Stimulated activated CD8-positive, alpha-beta memory T cell treated with anti-CD3 and anti-CD28 coated beads, Interleukin-2, amount 100 ng/mL, for 48 hours (primary cell): ENCODE measurements around the gene LBHD2.

Experiments
- DNase-seq, 2 donors: peaks; one replicate each; pipeline ENCODE4 v3.0.0-alpha.2; 2020; ENCODE audit warnings: low read depth in 2 of 2

Gene LBHD2

GRCh38 chr14:103132381-103133209, 48.6 kb downstream of the LBHD2 start:
- DNase-seq = no peak

DNA sequence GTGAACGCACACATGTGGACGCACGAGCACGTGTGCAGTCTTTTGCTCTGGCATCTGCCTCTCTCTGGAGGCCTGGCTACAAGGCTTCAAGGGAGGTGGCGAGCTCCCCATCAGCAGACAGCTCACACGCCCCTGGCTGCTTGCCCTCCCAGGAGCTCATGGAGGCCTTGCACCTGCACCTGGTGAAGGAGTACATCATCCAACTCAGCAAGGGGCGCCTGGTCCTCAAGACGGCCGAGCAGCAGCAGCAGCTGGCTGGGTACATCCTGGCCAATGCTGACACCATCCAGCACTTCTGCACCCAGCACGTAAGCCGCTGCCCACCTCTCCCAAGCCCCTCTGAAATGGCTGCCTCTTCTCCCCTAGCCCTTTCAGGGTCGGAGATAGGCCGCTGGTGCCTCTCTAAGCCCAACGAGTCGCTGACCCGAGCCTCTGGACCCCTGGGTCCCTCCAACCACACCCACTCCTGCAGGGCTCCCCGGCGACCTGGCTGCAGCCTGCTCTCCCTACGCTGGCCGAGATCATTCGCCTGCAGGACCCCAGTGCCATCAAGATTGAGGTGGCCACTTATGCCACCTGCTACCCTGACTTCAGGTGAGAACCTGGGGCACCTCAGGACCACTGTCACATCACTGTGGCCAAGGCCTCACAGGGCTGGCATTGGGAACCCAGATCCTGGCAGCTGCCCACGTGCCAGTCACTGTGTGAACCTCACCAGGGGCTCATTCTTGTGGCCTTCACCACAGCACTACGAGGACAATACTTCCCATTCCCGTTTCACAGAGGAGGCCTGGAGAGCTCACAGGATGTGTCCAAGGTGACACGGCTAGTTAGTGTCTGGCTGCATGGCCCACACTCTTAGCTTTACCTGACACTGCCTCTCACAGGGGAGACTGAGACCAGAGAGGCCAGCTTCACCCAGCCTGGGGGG, 49.5 kb downstream of the LBHD2 start:
- DNase-seq = no peak

DNA sequence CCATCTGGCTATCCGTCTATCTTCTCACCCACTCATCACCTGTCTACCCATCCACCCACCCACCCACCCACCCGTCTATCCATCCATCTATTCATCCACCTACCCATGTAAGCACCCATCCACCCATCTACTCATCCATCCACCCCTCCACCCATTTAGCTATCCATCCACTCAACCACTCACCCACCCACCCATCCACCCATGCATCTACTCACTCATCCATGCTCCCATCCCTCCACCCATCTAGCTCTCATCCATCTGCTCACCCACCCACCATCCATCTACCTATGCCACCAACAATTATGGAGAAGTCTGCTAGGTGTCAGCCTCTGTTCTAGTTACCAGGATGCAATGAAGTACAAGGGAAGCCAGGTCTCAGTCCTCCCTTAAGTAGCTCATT, 50.4 kb downstream of the LBHD2 start:
- DNase-seq = no peak

DNA sequence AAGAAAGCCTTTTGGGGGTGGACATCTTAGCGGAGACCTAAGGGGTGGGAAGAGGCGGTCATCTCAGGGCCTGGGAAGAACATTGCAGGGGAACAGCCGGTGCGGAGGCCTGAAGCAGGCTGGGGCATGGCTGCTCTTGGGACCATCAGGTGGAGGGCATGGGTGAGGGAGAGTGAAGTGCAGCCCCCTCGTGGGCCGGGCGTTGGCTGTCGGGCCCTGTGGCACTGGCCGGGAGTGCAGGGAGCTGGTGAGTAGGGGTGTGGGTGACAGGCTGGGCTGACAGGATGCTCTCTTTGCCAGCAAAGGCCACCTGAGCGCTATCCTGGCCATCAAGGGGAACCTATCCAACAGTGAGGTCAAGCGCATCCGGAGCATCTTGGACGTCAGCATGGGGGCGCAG, 50.9 kb downstream of the LBHD2 start:
- no peak for DNase-seq

- no peak for DNase-seq
These were observed 51.6 kb downstream of the LBHD2 start for GRCh38 chr14:103135333-103136260.

DNA sequence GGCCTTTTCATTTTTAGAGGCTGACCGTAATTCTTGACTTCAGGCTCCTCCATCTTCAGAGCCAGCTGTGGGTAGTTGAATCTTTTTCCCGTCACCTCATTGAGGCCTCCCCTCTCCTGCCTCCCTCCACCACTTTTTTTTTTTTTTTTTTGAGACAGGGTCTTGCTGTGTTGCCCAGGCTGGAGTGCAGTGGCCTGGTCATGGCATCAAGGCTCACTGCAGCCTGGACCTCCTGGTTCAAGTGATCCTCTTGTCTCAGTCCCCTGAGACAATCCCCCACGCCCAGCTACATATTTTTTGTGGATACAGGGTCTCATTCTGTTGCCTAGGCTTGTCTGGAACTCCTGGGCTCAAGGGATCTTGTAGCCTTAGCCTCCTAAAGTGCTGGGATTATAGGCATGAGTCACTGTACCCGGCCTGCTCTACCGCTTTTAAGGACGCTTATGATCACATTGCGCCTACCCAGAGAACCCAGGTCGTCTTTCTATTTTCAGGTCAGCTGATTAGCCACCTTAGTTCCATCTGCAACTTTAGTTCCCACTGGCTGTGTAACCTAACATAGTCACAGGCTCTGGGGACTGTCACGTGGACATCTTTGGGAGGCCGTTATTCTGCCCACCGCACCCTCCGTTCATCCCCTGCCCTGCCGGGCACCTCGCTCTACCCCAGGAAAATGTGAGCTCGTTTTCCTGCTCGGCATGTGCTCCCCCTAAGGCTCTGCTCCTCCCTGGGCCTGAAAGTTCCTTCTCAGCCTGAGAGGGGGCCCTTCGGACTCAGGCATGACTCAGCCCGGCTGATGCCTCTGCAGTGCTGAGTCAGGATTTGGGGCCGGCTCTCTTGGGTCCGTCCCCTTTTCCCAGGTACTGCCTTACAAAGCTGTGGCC, 52.6 kb downstream of the LBHD2 start:
- no peak for DNase-seq

- no peak for DNase-seq
These were observed 53.8 kb downstream of the LBHD2 start for GRCh38 chr14:103137689-103138300.

- DNase-seq = no peak
These were observed 54.5 kb downstream of the LBHD2 start for GRCh38 chr14:103138301-103139131.

DNA sequence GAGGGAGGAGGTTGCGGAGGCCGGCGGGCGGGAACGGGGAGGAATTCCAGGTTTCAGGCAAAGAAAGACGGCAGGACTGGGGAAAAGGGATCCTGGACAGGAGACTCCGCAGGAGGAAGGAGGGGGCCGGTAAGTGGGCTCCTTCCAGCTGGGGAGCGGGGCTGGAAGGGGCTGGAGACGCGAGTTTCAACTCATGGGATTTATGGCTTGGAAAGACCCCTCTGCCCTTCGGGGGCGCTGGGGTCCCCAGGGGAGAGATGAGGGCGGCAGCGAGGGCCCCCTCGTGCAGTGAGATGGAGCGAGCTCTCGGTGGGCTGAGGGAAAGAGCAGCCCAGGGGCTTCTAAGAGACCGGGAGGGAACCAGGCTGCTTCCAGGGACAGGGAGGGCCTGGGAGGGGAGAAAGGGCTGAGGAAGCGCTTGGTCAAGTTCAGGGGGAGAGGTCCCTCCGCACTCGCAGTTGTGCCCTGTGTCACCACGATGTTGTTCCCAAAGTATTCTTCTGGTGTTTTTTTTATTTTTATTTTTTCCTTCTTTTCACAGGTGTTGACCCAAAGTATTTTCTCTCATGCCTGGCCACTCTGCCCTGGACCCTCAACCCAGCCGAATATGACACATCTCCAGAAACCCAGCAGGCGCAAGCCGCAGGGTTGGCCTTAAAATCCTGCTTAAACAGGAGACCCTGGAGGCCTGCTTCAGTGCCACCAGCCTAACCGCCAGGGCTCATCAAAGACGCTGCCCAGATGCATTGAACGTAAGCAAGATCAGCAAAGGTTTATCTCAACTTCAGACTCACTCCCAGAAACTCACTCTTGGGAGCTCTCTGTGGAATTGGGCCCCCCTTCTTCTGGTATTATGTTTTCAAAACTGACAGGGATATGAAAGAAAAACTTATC, 55.4 kb downstream of the LBHD2 start:
- no peak for DNase-seq
